ENCODE data around the gene SLC1A6. TPM values are rescaled to one million over a fixed set of nuclear protein-coding genes. Genes with fewer than 3 reads are reported as not detected.

Gene SLC1A6
- total RNA-seq, result not detected in 2 replicates

DNA sequence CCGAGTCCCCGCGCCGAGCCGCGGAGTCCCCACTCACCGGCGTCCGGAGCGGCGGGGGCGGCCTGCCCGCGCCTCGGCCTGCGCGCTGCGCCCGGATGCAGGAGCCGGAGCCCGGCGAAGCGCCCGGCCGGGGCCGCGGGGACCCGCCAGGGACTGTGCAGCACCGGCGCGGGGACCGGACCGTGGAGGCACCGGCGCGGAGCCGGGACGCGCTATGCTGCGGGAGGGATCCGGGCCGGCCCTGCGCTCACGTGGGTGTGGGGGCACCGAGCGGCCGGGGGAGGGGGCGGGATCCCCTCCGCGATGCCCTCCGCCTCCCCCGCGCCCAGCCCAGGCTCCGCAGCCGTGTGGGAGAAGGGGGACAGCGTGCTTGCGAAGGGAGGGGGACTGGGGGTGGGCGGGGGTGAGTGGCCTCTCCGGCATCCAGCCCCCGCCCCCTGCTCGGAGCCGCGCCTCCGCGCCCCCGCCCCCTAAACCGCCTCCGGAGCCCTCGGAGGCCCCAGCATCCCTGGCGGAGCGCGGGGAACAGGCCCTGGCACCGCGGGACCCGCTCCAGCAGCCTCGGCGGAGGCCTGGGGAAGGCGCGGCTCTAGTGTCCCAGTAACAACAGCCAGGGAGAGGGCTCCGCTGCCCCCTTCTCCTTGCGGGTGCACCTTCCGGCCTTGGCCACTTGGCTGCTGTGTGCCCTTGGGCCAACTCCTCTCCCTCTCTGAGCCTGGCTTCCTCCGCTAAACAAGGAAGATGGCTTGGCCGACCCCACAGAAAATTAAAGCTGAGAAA is at the start of gene SLC1A6:
Gene SLC1A6 (minus strand): TSS at position 389 of the 780 bp plus-strand sequence. CDS start 6,954 bp downstream, outside the sequence.

DNA sequence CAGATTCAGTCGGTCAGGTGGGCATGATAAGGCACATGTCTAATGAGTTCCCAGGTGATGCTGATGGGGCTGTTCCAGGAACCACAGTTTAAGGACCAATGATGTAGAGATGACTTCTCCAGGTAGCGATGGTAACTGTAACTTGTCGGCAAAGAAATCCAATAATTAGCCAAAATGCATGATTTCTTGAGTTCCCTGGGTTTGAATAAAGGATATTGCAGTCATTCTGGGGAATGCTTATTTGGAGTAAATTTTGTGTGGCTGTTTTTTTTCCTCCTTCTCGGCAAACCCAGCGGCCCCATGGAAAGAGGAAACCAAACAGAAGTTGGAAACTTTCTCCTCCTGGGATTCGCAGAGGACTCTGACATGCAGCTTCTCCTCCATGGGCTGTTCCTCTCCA is 38.5 kb downstream of the SLC1A6 start, which contains the start of gene OR7C2:
Gene OR7C2 (plus strand): TSS at position 301 of the 400 bp plus-strand sequence. CDS start 0 bp downstream, at position 301.

Other genes with a start within 250 kb of the SLC1A6 start
- 1.1 and 3.7 TPM in 2 replicates for gene ADGRE2, start 201.3 kb downstream of the SLC1A6 start, total RNA-seq
- not detected in 2 replicates for gene OR7A5, start 144.7 kb downstream of the SLC1A6 start, total RNA-seq
- not detected in 2 replicates for gene OR7C1, start 144.7 kb downstream of the SLC1A6 start, total RNA-seq
- not detected in 2 replicates for gene OR7A10, start 130.9 kb downstream of the SLC1A6 start, total RNA-seq
- not detected in 2 replicates for gene OR7A17, start 93.7 kb downstream of the SLC1A6 start, total RNA-seq
- gene OR7C2, start 38.4 kb downstream of the SLC1A6 start, total RNA-seq, result not detected in 2 replicates
- not detected in 2 replicates for gene CASP14, start 69.6 kb upstream of the SLC1A6 start, total RNA-seq
- gene OR1I1, start 102.3 kb upstream of the SLC1A6 start, total RNA-seq, result not detected in 2 replicates
- gene SYDE1, start 127.5 kb upstream of the SLC1A6 start, total RNA-seq, result 23.5 and 30.1 TPM in 2 replicates
- 25.0 and 62.4 TPM in 2 replicates for gene NOTCH3, start 221.1 kb upstream of the SLC1A6 start, total RNA-seq